ENCODE results near the gene TRIM40.

- TF ChIP-seq CTCF (IDR thresholded peaks at IDR 0.05; ENCODE audit: poor library complexity) (no peak), EZH2 (IDR thresholded peaks at IDR 0.05; ENCODE audit: borderline replicate concordance) (no peak)
These were observed 48.1 kb upstream of the TRIM40 start for GRCh38 chr6:30087876-30088275.
